WERI-Rb-1 (cell line): ENCODE measurements around the gene PHACTR1.

Experiments used
- DNase-seq: peaks from one replicate; pipeline ENCODE4 v3.0.0-alpha.2; 2020
- H3K27ac ChIP-seq: fragments of 250-450 bp; sonication (Bioruptor Pico); 2 replicates; pipeline ENCODE4 v1.5.1; 2020; ENCODE audit warnings: mild to moderate bottlenecking, moderate library complexity
- H3K27me3 ChIP-seq: fragments of 250-450 bp; sonication (Bioruptor Pico); 2 replicates; pipeline ENCODE4 v1.5.1; 2021; ENCODE audit warnings: mild to moderate bottlenecking, low read depth, moderate library complexity; ENCODE audit not compliant: insufficient read depth, severe bottlenecking
- H3K36me3 ChIP-seq: fragments of 250-450 bp; sonication (Bioruptor Pico); 2 replicates; pipeline ENCODE4 v1.5.1; 2020; ENCODE audit warnings: mild to moderate bottlenecking, moderate library complexity
- H3K4me3 ChIP-seq: 2 replicates; pipeline ENCODE4 v1.5.1; 2011; ENCODE audit warnings: low read depth, mild to moderate bottlenecking, control low read depth, low read length
- H3K9me3 ChIP-seq: fragments of 250-450 bp; sonication (Bioruptor Pico); 2 replicates; pipeline ENCODE4 v1.5.1; 2021; ENCODE audit warnings: mild to moderate bottlenecking, moderate library complexity; ENCODE audit not compliant: severe bottlenecking
- CTCF ChIP-seq: IDR thresholded peaks from 2 replicates; pipeline ENCODE4 v1.5.1; 2011; ENCODE audit warnings: low read depth, mild to moderate bottlenecking, control low read depth, inconsistent platforms, low read length

PHACTR1 gene

GRCh38 chr6:13278164-13278563 lies 561.6 kb downstream of the PHACTR1 start:
- peak; percentile 99 for TF ChIP-seq CTCF
- no peak overlapping the region for H3K4me3 ChIP-seq
- no peak overlapping the region for H3K27ac ChIP-seq
- no peaks in the 10 kb centered on the region for H3K9me3 ChIP-seq
- no peaks in the 10 kb centered on the region for H3K36me3 ChIP-seq
- no peaks in the 10 kb centered on the region for H3K27me3 ChIP-seq
- DNase-seq, result peak; percentile 77

- no peak for DNase-seq
- H3K27ac ChIP-seq, result no peak overlapping the region
- H3K9me3 ChIP-seq, result no peaks in the 10 kb centered on the region
- H3K4me3 ChIP-seq, result no peak overlapping the region
- H3K36me3 ChIP-seq, result no peaks in the 10 kb centered on the region
- no peak for TF ChIP-seq CTCF
- H3K27me3 ChIP-seq, result no peaks in the 10 kb centered on the region
Measured at GRCh38 chr6:13278991-13279390, 562.4 kb downstream of the PHACTR1 start.

GRCh38 chr6:13280254-13280653 lies 563.7 kb downstream of the PHACTR1 start:
- Histone ChIP-seq H3K36me3 (no peaks in the 10 kb centered on the region), H3K4me3 (no peak overlapping the region), H3K27ac (no peak overlapping the region), H3K27me3 (no peaks in the 10 kb centered on the region), H3K9me3 (no peaks in the 10 kb centered on the region)
- DNase-seq, result no peak
- TF ChIP-seq CTCF, result no peak

- DNase-seq, result no peak
- Histone ChIP-seq H3K27me3 (no peaks in the 10 kb centered on the region), H3K9me3 (no peaks in the 10 kb centered on the region), H3K4me3 (no peak overlapping the region), H3K36me3 (peaks cover 3% of the 10 kb centered on the region), H3K27ac (no peak overlapping the region)
- no peak for TF ChIP-seq CTCF
Measured at GRCh38 chr6:13281686-13282085, 565.1 kb downstream of the PHACTR1 start.

- Histone ChIP-seq H3K36me3 (peaks cover 7% of the 10 kb centered on the region), H3K27me3 (no peaks in the 10 kb centered on the region), H3K27ac (no peak overlapping the region), H3K9me3 (no peaks in the 10 kb centered on the region), H3K4me3 (no peak overlapping the region)
- TF ChIP-seq CTCF, result no peak
- no peak for DNase-seq
Measured at GRCh38 chr6:13282393-13283069, 566.0 kb downstream of the PHACTR1 start.

- no peak for TF ChIP-seq CTCF
- no peak overlapping the region for H3K4me3 ChIP-seq
- H3K9me3 ChIP-seq, result no peaks in the 10 kb centered on the region
- no peak for DNase-seq
- H3K27me3 ChIP-seq, result no peaks in the 10 kb centered on the region
- peaks cover 8% of the 10 kb centered on the region for H3K36me3 ChIP-seq
- H3K27ac ChIP-seq, result no peak overlapping the region
Measured at GRCh38 chr6:13283331-13283730, 566.8 kb downstream of the PHACTR1 start.
